SK-N-MC (cell line): ENCODE results near the gene CACNA1B.

Experiments used
- EZH2 ChIP-seq: fragments of 200-600 bp; sonication (generic); IDR thresholded peaks from one replicate; pipeline ENCODE4 v1.6.1; 2017; ENCODE audit warnings: antibody characterized with exemption
- POLR2AphosphoS5 ChIP-seq: IDR thresholded peaks from 2 replicates; pipeline ENCODE4 v1.6.1; 2012; ENCODE audit warnings: mild to moderate bottlenecking, low read depth, low read length, borderline replicate concordance

DNA sequence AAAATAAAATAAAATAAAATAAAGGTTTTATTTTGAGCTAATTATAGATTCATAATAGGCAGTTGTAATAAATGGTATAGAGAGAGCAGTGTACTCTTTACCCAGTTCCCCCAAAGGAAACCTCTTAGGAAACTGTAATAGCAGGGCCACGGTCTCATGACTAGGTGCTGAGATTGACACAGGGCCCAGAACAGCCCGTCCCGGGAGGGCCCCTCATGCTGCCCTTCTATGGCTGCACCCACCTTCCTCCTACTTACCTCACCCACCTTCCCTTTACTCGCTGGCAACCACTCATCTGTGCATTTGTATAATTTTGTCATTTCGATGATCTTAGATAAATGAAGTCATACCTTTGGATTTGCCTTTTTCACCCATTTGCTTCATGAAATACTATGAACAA lies 16.1 kb downstream of the CACNA1B start:
- TF ChIP-seq EZH2, result no peak
- TF ChIP-seq POLR2AphosphoS5, result no peak
